G401 (cell line): Measurements from ENCODE around the gene CHCHD3. TPM values are rescaled to one million over a fixed set of nuclear protein-coding genes. Genes with fewer than 3 reads are reported as not detected.
"Not testable (repeated sequence)": the region's sequence is repeated elsewhere in the genome, so short reads cannot be mapped to it uniquely, and the experiment has no call there.

Experiments
- DNase-seq: peaks from one replicate; pipeline ENCODE4 v3.0.0-alpha.2; 2015; ENCODE audit warnings: low spot score
- in situ Hi-C: cut with HindIII; loops from 2 replicates; pipeline ENCODE4 v1.10.0; 2016; ENCODE audit warnings: low sequenced_read_pairs, mixed read lengths
- total RNA-seq: library from RNA; depleted of rRNA; stranded (reverse); fragments of >200 nt; shearing (Covaris generic); gene quantifications from 2 replicates; pipeline ENCODE4 v1.2.3, GENCODE V29; 2014

CHCHD3 gene
- total RNA-seq, 1 experiment from 2014 or later = 220 TPM

DNA sequence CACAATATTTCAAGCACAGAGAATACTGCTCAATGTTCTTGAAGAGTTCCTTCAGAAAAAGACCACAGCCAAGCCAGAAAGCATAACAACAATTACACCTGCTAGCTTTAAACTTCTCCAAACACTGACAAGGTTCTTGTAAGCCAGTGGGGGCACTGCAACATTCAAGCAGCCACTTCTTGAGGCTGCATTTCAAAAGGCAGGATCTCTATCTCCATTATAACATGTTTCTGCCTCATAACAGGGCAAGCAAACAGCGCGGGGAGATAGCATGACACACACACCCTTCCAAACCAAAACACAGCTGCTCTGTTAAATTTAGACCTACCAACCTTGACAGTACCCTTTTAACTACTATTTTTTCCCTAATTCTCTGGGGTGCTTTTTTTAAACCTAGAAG lies 30.8 kb downstream of the CHCHD3 start:
- in situ Hi-C loops = no loop called here
- DNase-seq = peak; percentile 30

DNA sequence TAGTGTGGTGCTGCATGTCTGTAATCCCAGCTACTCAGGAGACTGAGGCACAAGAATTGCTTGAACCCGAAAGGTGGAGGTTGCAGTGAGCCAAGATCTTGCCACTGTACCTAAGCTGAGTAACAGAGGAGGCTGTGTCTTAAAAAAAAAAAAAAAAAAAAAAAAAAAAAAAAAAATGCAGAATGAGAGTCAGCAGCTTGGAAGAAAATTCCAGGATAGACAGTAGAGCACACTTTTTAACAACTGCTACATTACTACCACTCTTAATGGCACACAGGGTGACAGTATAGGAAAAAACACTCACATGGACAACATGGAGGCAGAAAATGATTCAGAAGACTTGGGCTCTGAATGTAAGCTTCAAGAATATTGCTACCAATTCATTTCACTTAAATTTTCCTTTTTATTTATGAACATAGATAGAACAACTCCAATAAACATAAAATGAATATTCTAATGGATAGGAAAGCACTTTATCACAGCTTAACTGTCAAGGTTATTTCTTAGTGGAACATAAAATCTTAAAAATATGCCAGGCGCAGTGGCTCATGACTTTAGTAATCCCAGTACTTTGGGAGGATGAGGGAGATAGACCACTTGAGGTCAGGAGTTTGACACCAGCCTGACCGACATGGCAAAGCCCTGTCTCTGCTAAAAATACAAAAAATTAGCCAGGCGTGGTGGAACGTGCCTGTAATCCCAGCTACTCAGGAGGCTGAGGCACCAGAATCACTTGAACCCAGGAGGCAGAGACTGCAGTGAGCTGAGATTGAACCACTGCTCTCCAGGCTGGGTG lies 31.5 kb downstream of the CHCHD3 start:
- DNase-seq = no peak
- in situ Hi-C loops = no loop called here

DNA sequence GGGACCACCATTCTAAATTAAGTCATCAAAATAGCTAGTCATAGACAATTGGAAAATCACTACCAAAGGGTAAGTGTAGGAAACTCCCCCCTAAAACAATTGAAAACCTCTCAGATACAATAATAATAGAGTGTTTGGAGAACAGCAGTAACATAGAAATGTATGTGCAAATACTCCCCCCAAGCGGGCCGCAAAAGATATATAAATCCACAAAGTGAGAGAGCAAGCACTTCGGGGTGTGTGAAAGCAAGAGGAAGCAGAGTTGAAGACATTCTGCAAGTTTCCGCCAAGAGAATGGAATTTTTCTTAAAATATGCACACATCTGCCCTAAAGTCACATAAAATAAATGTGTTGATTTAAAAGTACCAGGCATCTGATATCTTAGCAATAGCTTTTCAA lies 33.3 kb downstream of the CHCHD3 start:
- in situ Hi-C loops = no loop called here
- DNase-seq = no peak

DNA sequence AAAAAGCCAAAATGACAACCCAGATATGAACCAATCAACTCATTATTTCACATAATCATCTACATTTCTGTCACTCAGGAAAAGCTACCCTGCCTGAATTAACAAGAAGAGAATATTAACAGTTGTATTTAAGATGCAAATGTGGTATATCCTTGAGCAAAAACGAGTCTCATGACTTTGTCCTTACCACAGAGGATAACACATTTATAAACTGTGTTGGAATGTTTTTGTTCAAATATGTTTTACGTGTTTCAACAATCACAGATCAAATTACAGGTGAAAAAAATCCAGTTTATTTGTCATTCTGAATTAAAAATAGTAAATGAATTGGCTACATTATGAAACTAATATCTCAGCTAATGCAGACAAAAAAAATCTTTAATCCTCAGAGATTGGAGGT lies 34.6 kb downstream of the CHCHD3 start:
- in situ Hi-C loops = no loop called here
- no peak for DNase-seq

DNA sequence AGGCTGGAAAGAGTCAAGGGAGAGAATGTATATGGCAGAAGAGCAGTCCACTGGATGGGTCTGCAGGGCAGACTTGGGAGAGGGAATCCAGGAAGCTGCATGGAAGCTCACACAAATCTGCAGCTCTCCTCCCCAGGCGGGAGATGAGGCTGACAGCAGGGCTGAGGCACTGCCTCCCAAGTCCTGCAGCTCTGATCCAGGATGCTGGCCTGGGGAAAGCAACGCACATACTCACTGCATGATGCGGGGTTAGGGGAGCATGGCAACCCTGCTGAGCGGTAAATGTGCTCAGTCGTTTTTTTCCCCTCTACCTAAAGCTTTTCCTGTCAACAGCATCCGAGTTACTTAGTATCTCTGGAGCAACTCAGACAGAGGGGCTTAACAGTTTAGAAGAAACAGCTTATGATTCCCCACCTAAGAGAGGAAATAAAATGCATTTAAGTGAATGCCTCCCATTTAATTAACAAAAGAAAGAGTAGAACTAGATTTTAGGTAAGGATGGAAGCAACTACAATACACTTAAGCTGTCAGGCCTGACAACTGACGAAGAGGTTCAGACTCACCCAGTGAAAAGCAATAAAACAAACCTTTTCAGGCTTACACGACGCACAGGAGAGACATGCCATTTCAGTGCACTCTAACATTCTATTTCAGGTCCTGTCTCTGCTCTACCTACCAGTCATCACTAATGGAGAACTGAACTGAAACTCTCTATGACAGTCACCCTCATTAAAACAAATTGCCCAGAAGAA lies 37.0 kb downstream of the CHCHD3 start:
- in situ Hi-C loops = no loop called here
- DNase-seq = peak; percentile 36

DNA sequence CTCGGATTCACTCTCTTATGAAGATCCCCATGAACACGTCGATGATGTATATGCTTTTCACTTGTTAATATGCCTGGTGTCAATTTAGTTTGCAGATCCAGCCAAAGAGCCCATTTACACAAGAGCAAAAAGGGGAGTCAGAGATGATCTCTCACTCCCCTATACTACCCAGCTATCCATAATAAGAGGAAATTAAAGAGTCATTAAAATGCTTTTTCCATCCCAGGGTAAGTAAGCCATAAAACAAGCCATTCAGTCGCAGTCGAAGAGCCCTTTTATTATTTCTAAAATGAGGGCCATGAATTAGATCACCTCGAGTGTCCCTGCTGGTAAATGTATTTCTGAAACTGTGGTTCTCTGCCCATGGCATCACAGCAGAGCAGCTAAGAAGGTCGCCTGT lies 41.2 kb downstream of the CHCHD3 start:
- in situ Hi-C loops = no loop called here
- DNase-seq = no peak

DNA sequence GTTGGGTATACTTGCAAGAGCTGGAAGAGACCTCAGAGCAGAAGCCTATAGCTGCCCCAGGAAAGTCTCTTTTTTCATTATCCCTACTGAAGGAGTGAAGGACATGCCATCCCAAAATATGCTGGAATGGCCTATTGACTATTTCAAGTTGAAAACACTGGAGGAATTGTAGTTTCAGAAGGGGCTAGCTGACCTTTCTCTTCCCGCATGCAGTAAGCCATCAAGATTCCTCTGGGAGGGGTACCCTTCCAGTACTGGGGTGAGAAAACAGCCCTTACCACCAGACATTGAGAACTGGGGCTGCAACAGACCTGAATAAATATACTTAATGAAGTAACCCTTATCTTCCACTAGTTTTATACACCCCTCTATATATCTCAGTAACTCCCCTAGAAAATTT lies 41.7 kb downstream of the CHCHD3 start:
- DNase-seq = no peak
- in situ Hi-C loops = no loop called here

DNA sequence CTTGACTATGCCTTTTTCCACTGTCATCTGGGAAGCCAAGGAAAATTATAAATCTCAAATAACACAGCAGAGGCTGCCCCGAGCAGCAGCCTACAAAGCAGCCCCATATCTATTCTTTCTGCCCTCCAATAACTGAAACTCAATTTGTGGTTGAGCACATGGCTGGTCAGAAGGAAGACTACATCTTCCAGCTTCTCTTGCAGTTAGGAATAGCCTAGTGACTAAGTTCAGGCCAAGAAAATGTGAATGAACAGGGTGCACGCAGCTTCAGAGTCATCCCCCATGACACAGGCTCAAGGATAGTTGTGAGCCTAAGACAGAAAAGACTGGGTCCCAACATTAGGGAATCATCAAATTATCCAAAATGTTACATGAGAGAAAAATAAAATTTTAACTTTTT lies 42.3 kb downstream of the CHCHD3 start:
- no peak for DNase-seq
- in situ Hi-C loops = no loop called here

DNA sequence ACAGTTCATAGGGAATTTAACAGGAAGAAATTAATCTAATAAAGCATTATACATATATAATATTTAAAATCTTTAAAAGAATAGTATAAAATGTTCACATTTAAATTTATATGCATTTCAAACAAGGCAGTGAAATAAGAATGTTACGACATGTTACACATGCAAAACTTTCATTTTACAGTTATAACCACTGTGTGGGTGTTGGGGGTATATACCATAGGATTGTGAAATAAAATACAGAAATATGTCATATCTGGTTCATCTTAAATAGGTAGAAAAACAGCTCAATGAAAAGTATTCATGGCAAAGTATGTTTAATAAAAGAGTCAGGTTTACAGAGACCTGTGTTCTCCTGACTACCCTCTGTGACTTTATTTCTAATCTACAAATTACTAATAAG lies 45.6 kb downstream of the CHCHD3 start:
- no peak for DNase-seq
- in situ Hi-C loops = no loop called here

DNA sequence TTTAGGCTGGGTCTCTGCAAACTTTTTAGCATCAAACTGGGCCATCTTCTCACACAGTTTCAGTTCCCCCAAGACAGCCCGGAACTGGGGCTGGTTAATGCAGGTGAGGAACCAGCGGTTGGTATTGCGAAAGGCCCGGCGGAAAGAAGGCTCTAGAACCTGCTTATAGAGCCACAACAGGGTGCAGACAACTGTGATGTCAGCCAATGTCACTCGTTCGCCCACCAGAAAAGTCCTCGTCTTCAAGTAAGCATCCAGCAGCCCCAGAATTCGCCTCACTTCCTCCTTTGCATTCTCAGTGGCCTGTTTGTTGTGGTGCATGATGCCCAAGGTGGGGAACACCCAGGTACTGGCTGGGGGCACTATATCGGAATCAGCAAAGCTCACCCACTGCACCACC lies 46.6 kb downstream of the CHCHD3 start:
- DNase-seq, in situ Hi-C loops: not testable (repeated sequence)

DNA sequence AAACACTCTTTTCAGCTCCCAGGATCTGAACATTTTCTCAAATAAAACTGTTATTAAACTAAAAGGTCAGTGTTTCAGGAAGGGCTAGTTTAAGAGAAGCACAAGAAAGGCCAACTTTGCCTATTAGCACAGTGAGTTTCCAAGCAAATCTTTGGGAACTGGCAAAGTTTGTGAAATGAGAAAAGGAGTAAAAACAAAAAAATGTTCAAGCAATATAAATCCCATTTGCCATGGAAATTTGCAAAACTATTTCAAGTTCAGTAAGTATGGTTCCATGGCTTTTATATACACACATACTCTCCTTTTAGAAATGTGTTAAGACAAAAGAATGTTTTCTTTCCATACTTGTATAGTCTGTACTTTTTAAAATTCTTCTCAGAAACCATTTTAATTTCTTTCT lies 51.5 kb downstream of the CHCHD3 start:
- in situ Hi-C loops = no loop called here
- no peak for DNase-seq

DNA sequence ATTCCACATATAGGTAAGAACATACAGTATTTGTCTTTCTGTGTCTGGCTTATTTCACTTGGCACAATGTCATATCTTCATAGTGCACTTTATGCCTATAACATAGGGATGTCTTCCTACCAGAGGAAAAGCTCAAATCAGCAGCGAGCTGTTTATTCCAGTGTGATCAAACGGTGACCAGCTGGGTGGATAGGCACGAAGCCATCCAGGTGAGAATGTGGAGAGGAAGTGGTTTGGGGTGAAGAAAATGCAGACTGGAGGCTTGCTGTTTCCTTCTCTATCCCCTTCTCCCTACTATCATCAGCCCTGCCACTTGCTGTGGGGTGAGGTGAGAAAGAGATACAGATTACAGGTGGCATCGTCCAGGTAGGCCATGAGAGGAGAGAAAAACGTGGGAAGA lies 52.4 kb downstream of the CHCHD3 start:
- no peak for DNase-seq
- in situ Hi-C loops = no loop called here

DNA sequence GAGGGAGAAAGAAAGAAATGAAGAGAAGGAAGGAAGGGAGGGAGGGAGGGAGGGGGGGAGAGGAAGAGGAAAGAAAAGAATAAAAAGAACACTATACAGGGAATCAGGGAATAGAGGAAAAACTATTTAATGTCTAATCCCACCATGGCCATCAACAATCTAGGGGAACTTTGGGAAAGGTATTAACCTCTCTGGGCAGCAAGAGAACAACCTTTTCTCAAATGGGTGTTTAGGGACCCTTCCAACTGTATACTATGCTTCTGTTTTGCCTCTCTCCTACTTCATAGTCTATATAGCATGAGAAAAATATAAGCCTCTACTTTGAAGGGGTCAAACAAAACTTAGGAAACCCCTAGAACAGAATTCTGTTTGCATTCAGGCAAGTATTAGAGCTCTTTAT lies 54.5 kb downstream of the CHCHD3 start:
- no peak for DNase-seq
- in situ Hi-C loops = no loop called here

DNA sequence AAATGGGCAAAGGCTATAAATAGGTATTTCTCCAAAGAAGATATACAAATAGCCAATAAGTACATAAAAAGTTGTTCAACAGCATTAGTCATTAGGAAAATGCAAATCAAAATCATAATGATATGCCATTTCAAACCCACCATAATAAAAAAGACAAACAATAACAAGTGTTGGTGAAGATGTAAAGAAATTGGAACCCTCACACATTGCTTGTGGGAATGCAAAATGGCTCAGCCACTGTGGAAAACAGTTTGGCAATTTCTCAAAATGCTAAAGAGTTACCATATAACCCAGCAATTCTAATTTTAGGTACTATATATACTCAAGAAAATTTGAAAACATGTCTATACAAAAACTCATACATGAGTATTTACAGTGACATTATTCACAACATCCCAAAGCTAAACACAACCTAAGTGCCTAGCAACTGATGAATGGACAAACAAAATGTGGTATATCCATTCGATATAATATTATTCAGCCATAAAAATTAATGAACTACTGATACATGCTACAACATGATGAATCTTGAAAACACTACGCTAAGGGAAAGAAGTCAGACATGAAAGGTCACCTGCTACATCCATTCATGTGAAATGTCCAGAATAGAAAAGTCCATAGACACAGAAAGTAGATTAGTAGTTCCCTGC lies 55.6 kb downstream of the CHCHD3 start:
- no peak for DNase-seq
- in situ Hi-C loops = no loop called here

DNA sequence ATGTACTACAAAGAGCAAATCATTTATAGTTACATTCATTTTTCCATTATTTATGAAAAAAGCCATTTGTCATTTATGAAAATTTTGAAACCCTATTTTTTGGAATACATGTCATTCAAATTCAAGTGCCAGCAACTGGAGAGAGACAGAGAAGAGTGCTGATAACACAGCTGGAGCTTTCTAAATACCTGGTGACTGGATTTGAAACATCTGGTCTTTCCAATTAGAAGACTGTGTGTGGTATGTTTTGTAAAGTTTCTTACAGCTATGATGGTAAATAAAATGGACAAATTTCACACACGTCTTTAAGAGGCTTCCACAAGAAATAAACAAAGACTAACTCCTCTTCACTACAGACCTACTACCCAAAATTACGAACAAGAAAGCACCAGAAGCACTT lies 56.8 kb downstream of the CHCHD3 start:
- in situ Hi-C loops = no loop called here
- DNase-seq = no peak

DNA sequence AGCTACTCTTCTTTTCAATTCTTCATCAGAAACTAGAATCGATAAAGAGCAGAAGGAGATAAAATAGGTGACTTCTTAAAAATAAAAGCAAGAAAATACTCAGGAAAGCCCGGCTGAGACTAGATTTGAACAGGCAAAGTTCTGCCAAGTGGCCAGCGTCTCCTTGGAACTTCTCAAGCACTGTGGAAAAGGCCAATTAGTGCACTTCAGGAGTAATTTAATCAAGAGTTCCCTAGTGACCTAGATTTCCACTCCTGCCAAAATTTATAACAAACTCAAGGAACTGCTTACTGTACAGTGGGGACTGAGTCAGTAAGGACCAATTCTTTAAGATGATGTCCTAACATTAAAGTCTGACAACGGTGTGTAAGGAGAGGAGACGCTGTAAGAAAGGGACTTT lies 57.3 kb downstream of the CHCHD3 start:
- peak; percentile 25 for DNase-seq
- in situ Hi-C loops = no loop called here

DNA sequence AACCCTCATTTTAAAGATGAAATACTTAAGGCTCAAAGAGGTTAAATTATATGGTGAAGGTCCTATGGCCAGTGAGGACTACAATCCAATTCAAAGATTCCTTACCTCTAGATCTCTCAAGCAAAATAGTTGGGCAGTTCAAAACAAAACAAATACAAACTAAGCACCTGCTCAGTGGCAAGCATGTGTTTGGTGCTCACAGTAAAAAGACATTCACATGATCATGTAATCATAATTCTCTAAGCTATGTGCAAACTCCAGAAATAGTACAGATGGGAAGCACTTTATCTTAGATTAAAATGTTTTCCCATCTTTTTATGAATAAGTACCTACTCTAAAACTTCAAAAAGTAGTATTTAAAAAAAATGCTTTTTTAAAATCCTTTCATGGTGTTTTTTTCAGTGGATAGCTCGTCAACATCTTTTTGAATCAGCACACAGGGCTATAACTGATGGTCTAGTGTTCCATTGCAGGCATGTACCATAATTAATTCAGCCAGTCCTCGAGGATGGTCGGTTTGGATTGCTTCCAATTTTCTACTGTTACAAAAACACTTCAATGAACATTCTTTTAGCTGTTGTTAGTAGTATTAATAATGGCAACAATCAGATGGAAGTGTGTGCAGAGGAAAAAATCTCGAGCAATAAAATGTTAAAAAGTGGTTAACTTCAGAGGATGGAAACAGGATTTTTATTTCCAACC lies 58.4 kb downstream of the CHCHD3 start:
- in situ Hi-C loops = no loop called here
- DNase-seq = no peak

DNA sequence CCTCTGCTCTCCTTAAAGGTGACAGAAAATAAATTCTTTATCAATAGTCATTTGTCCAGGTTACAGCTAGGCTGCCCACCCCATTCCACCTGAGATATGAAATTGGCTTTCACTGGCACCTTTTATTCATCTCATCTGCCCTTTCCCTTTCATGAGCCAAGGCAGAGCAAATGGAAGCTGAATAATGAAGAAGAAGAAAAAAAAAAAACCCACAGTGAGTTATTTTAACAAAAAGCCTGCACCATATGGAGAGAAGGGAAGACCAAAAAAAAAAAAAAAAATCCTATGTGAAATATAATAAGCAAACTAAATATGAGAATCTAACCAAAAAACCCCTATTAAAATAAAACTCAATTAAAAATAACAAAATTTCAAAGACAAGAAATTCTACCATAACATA lies 59.2 kb downstream of the CHCHD3 start:
- in situ Hi-C loops = no loop called here
- DNase-seq = no peak

DNA sequence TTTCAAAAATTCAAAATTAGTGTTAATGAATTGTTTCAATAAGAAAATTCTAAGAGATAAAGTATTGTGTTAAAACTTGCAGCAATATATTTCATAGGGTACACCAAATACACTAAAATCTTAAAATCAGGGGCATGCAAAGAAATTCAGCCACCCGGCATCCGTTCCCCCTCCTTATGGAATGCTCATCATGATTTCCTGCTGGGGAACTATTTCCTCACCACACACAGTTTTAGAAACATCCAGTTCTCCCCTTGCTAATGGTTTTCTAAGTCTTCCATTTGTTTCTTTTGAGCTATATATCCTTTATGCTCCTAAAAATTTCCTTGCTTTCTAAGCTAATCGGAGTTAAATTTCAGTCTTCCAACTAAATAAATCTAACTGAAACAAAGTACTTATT lies 60.7 kb downstream of the CHCHD3 start:
- no peak for DNase-seq
- in situ Hi-C loops = no loop called here

DNA sequence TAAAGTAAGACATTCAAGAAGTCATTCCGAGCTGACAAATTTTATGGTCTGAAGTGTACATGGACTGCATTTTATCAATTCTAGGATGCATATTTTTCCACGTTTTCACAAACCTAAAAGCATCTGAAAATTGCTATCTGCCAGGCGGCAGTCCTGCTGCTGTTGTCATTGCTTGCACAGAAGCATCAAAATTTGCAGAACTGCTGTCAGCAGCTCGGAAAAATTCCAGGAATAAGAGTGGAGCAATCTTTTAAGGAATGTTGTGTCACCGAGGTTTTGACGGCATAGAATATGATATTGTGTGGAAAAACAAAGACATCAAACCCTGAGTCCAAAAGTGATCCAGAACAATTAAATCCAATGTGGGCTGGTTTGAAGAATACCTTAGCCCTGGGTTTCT lies 61.4 kb downstream of the CHCHD3 start:
- no peak for DNase-seq
- in situ Hi-C loops = no loop called here
